NCI-H1105 (cell line): ENCODE data around the gene PCDH9.

Experiments
- DNase-seq: peaks from one replicate; lab custom pipeline; 2025; lab: John Stamatoyannopoulos, UW

Gene PCDH9

GRCh38 chr13:66751691-66752090 lies 478.4 kb downstream of the PCDH9 start:
- no peak for DNase-seq

GRCh38 chr13:66748712-66749111 lies 481.4 kb downstream of the PCDH9 start:
- DNase-seq = no peak

DNA sequence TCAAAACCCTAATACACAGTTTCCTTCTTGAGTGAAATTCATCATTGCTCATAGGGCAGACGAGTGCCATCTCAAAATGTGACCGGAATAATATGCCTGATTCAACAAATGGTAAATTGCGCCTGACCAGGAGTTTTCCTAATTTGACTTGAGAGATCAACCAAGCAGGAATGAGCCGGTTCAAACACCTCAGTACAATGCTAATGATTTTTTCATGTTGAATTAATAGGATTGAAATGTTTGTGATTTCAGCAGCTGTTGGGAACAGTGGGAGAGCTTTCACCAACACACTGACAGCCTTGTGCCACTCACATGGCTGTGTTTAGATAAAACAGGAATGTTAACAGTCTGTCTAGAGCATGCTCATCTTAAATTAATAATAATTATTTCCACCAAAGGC lies 484.8 kb downstream of the PCDH9 start:
- peak; percentile 16 for DNase-seq

GRCh38 chr13:66723576-66723975 lies 506.6 kb downstream of the PCDH9 start:
- DNase-seq = no peak

DNA sequence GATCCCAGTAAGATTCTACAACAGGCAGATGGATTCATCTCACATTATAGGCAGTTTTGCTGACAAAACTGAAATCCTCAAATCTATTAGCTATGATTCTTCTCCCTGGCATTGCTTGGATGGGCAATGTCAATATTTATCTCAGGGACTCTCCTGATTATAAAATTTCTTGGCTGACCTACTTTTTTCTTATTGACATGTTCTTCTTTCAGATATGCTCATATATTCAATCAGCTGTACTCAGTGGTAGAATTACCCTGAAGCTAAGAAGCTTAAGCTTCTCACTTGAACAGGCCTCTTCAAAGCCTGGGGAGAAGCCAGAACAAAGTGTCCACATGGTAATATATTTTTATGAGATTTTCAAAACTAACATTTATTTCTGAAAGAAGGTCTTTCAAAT lies 513.6 kb downstream of the PCDH9 start:
- DNase-seq = no peak

- no peak for DNase-seq
Observed at GRCh38 chr13:66714795-66715194, 515.3 kb downstream of the PCDH9 start.

DNA sequence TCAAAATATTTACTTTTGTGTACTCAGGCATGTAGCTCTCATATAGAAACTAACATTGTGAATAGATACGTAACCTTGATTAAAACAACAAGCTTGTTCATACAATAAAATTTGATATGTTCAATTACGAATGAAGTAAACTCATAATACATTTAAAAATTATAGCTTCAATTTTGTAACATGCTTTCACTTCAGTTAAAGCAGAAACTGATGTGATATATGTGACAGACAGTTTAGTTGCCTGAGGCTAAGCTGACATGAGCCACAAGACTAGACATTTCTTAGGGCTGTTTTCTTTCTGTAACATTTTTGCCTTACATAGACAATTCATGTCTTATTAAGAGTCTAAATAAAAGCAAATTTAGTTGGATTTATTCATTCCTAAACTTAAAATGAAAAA lies 526.0 kb downstream of the PCDH9 start:
- DNase-seq = no peak

DNA sequence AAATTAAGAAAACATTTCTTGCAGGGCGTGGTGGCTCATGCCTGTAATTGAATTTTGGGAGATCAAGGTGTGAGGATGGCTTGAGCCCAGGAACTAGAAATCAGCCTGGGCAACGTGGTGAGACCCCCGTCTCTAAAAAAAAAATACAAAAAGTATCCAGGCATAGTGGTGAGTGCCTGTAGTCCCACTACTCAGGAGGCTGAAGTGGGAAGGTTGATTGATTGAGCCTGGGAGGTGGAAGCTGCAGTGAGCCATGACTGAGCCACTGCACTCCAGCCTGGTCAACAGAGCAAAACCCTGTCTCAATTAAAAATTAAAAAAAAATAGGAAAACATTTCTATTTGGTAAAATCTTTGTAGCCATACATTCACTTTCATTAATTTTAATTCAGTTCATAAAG lies 526.5 kb downstream of the PCDH9 start:
- DNase-seq = no peak

GRCh38 chr13:66700117-66700601 lies 530.0 kb downstream of the PCDH9 start:
- peak; percentile 60 for DNase-seq

GRCh38 chr13:66693656-66694055 lies 536.5 kb downstream of the PCDH9 start:
- DNase-seq = peak; percentile 17

GRCh38 chr13:66691149-66691548 lies 539.0 kb downstream of the PCDH9 start:
- no peak for DNase-seq

- DNase-seq = no peak
Observed at GRCh38 chr13:66689628-66690027, 540.5 kb downstream of the PCDH9 start.

DNA sequence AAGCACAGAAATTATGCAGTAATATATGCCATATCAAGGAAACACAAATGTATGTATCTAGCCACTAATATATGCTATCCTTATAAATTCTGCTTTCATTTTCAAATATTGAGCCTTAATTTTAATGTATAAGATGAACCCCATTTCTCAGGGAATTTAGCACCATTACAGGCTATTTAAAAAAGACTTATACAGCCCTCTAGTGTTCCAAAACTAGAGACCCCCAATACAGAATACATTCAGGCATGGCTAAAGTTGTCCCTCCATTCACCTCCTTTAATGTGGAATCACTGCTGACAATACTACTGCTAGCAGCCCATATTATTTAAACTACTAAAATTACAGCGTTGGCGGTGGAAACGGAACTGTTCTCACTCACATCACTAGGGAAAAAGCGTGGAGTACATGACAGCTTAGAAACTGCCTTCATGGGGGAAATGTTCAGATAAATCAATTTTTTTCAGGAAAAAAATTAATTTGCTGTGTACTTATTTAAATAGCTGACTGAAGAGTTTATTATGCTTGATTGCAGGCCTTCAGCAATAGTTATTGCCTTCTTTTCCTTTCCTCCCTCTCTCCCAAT lies 541.0 kb downstream of the PCDH9 start:
- DNase-seq = no peak

DNA sequence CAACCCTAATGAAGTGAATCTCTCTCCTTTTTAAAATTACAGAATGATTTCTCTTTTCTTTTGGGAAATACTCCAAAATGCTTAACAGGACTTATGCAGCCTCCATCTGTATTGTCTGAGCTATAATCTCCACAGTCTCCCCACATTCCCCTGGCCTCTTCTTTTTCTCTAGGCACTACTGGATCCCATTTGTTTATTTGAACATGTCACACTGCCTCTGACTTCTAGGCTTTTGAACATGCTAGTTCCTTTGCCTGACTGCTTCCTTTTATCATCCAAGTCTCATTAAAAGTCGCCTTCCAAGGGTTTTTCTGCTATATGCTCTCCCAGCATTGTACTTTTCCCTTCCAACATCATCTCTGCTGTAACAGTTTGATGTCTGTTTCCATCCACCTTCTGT lies 548.7 kb downstream of the PCDH9 start:
- no peak for DNase-seq

- DNase-seq = no peak
Observed at GRCh38 chr13:66680031-66680430, 550.1 kb downstream of the PCDH9 start.

DNA sequence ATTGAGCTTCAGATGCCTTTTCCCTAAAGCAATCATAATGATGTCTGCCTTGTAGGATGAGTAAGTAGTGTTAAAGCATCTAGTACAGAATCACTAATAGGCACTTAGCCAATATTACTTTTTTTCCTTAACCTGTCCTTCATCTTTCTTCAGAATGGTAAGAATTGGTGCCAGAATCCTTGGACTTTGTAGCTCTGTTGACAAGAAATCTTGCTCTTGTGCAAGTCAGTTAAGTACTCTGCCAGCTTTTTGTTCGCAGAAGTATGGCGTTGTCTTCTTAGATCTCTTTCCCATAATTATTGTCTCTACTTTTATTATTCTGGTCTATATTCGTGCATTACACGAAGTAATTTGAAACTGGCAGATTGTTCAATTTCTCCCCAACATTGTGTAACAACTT lies 554.5 kb downstream of the PCDH9 start:
- no peak for DNase-seq

- DNase-seq = no peak
Observed at GRCh38 chr13:66673401-66673800, 556.7 kb downstream of the PCDH9 start.

DNA sequence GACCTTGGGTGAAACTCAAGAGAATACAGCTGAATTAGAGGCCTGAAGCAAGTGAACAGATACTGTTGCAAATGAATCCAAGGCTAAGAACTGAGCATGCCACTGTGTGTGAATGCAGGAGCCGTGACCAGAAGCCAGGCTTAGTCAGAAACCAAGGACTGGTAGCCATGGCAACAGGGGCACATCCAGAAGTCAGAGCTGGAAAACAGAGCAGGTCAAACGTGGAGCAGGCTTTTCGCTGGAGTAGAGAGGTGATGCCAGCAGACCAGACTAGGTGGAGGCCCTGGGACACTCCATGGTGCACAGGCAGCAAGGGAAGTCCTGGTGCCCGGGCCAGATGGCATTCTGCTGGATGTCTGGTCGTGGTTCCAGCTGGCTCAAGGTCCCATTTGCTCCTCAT lies 564.1 kb downstream of the PCDH9 start:
- DNase-seq = peak; percentile 44

DNA sequence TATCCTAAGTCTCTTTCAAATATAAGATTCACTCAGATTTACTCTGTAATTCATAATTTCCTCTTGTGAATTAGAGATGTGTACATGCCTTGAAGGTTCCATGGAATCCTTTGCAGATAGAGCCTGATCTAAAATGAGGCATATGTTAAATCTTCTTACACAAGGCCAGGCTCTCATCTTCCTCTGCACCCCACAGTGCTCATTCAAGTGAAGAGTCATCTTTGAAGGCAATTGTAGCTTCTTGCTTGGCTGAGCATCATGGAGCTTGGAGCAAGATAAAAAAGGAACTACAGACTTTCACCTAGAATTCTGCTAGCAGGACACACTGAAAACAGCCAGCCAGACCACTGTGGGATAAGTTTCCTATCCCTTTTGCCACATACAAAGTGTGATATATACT lies 566.4 kb downstream of the PCDH9 start:
- DNase-seq = no peak

DNA sequence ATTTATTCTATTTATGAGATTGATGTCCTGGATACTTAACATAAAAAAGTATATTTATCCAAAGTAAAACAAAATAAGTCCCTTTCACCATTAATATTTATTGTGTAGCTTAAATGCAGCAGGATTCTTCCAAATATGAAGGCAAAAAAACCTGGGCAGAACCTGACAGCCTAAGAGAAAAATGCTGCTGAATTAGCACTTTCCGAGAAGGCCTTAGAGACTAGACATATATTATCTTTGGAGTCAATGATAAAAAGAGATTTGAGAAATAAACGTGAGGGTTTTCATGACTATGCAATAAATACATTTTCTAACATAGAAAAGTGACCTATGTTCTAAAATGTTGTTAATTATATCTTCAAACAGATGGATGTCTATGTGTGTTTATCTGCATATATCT lies 566.9 kb downstream of the PCDH9 start:
- DNase-seq = no peak

DNA sequence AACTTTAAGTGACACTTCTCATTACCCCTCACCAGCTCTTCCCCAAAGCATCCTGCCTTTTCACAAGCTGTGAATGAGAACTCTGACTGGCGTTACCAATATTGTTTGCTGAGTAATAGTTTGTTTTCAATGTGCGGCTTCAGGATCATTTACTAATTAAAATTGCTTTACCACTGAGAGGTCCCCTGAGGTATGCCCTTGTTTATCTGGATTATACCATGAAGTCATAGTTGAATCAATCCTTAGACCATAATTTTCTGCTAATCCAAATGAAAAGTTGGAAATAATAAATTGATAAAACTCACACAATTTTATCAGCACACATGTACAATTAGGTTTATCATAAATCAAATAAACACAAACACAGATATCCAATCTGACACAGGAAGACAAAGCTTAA lies 568.8 kb downstream of the PCDH9 start:
- no peak for DNase-seq

GRCh38 chr13:66660468-66660813 lies 569.7 kb downstream of the PCDH9 start:
- no peak for DNase-seq

GRCh38 chr13:66659701-66660467 lies 570.3 kb downstream of the PCDH9 start:
- DNase-seq = no peak

GRCh38 chr13:66659286-66659685 lies 570.9 kb downstream of the PCDH9 start:
- no peak for DNase-seq
